Measurements from ENCODE around the gene OVAAL. TPM values are rescaled to one million over a fixed set of nuclear protein-coding genes. Genes with fewer than 3 reads are reported as not detected.
A peak's percentile ranks its signal among the peaks of the same experiment; 100 is the strongest.

OVAAL gene
- total RNA-seq, 2 donors from 2014 or later = not detected

DNA sequence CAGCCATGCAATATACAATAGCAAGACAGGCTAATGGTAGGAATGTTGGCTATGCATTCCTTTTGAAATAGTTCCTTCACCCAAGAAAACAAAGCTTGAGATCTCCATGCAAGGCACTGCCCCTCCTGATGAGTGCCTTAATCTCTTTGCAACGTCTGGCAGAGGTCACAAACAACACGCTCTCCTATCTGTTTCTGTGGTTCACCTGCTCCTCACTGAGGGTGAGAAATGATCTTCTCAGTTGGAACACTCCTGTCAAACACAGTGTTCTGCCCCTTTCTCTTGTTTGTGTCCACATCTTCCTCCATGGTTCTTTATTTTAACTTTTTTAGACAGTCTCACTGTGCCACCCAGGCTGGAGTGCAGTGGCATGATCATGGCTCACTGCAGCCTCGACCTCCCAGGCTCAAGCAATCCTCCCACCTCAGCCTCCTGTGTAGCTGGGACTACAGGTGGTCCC is 51.8 kb downstream of the OVAAL start:
- Histone ChIP-seq H3K36me3 (replicated peaks in 1 of 2; ENCODE audit: insufficient read depth in 1 of 2, low read depth in 2 of 2) (no peaks in the 10 kb centered on the region), H3K4me1 (peaks cover 66% of the 10 kb centered on the region), H3K27ac (peak overlapping the region; percentile 60 to 80 (median 68)), H3K4me3 (no peak overlapping the region), H3K27me3 (no peaks in the 10 kb centered on the region), H3K9me3 (no peaks in the 10 kb centered on the region)
- DNase-seq (no peak), ATAC-seq (no peak)
- no peak for TF ChIP-seq POLR2A (IDR thresholded peaks at IDR 0.05)
- 48 to 63% methylated on average over 3 of the region's 3 CpGs for WGBS, 2 donors
- intact Hi-C loops (cut with DNase I) = no loop called here

DNA sequence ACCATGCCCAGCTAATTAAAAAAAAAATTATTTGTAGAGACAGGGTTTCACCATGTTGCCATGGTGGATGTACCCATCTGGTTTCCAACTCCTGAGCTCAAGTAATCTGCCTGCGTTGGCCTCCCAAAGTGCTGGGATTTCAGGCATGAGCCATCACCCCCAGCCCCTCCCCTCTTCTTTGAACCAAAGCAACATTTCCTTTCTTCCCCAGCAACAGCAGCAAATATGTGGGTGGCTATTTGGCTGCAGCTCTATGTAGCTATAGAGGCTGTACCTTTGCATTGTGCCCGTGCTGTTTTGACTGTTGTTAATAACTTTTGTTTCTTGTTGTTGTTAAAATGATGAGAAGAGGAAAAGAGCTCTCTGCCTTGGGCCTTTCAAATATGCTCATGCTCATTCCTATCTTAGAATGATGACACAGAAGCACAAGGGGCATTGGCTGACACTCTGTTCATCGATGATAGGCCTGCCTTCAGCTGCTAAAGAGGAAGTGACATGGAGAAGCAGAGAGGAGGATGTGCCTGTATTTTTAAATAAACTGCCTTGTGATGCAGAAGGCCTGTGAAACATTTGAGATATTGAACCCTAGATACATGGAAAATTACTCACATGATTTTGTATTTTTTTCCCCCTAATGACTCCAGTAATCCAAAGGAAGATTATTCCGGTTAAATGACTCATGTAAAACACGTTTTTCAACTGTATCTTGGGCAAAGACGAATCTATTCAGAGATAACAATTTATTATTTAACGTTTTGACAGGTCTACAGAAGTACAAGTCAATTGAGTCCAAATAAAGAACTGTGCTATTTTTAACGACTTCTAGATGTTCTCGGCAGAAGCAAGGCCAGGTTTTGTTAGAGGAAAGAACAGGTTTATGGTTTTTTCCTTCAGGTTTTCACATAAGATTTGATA is 52.5 kb downstream of the OVAAL start:
- Histone ChIP-seq H3K9me3 (no peaks in the 10 kb centered on the region), H3K27me3 (no peaks in the 10 kb centered on the region), H3K27ac (peak overlapping the region in 3 of 4 donors; percentile 60 to 80 (median 77)), H3K4me1 (peaks cover 73% of the 10 kb centered on the region), H3K4me3 (no peak overlapping the region), H3K36me3 (replicated peaks in 1 of 2; ENCODE audit: insufficient read depth in 1 of 2, low read depth in 2 of 2) (no peaks in the 10 kb centered on the region)
- no peak for ATAC-seq
- DNase-seq = peak in 1 of 4 donors; percentile 41
- intact Hi-C loops (cut with DNase I) = no loop called here
- WGBS, 2 donors = 21 to 25% methylated on average over 9 of the region's 9 CpGs
- TF ChIP-seq, protein P1, sequence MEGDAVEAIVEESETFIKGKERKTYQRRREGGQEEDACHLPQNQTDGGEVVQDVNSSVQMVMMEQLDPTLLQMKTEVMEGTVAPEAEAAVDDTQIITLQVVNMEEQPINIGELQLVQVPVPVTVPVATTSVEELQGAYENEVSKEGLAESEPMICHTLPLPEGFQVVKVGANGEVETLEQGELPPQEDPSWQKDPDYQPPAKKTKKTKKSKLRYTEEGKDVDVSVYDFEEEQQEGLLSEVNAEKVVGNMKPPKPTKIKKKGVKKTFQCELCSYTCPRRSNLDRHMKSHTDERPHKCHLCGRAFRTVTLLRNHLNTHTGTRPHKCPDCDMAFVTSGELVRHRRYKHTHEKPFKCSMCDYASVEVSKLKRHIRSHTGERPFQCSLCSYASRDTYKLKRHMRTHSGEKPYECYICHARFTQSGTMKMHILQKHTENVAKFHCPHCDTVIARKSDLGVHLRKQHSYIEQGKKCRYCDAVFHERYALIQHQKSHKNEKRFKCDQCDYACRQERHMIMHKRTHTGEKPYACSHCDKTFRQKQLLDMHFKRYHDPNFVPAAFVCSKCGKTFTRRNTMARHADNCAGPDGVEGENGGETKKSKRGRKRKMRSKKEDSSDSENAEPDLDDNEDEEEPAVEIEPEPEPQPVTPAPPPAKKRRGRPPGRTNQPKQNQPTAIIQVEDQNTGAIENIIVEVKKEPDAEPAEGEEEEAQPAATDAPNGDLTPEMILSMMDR (IDR thresholded peaks at IDR 0.05) = no peak
- TF ChIP-seq POLR2A (IDR thresholded peaks at IDR 0.05) = no peak

DNA sequence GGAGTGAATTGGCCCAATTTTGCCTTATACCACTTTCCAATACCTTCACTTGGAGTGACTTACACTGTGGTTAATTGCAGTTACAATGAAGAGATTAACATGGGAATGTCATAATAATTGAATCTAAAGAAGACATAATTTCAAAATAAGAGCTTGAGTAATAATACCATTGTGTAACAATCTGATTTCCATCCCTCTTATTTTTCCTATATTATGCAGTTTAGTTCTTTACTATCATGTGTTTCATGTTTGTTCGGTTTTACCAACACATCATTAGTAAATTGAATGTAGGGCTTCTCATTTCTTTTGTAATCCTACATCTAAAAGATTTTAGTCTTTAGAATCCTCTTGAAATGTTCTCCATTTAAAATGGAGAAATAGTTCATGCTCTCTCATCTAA is 53.9 kb downstream of the OVAAL start:
- intact Hi-C loops (cut with DNase I) = no loop called here
- 89 to 90% methylated on average over 1 of the region's 1 CpG for WGBS, 2 donors
- Histone ChIP-seq H3K4me1 (peaks cover 84% of the 10 kb centered on the region), H3K9me3 (no peaks in the 10 kb centered on the region), H3K27me3 (no peaks in the 10 kb centered on the region), H3K27ac (peak overlapping the region in 3 of 4 donors; percentile 33 to 77 (median 60)), H3K36me3 (replicated peaks in 1 of 2; ENCODE audit: insufficient read depth in 1 of 2, low read depth in 2 of 2) (no peaks in the 10 kb centered on the region), H3K4me3 (no peak overlapping the region)
- DNase-seq = no peak
- ATAC-seq = no peak
- TF ChIP-seq, protein P1 (IDR thresholded peaks at IDR 0.05) = no peak
- TF ChIP-seq POLR2A (IDR thresholded peaks at IDR 0.05) = no peak

DNA sequence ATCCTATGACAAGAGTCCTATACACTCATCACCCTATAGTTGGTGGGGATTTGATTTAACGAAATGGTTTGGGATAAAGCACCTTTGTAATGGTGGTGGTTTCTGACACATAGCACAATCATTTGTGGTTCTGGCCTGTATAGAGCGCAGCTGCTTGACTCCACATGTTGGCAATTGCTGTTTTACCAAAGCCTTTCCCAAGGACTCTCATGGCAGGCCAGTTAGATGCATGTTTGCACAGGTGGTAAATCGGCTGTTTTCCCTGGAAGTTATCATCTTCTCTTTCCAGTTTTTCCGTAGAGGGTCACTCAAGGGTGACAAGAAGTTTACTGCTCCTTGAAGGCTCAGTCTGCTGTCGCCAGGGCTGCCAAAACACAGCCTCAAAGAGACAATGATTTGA is 56.0 kb downstream of the OVAAL start:
- 30 to 31% methylated on average over 5 of the region's 5 CpGs for WGBS, 2 donors

More for the DNA sequence above, 56.0 kb downstream of the OVAAL start:
- TF ChIP-seq, protein P1 (IDR thresholded peaks at IDR 0.05) = no peak
- peak overlapping the region; percentile 33 to 79 (median 70) for H3K27ac ChIP-seq
- peaks cover 76% of the 10 kb centered on the region for H3K4me1 ChIP-seq
- no peaks in the 10 kb centered on the region for H3K9me3 ChIP-seq
- DNase-seq (peak; percentile 74 to 89 (median 82)), ATAC-seq (peak; percentile 84)
- H3K27me3 ChIP-seq = no peaks in the 10 kb centered on the region
- intact Hi-C loops (cut with DNase I) = no loop called here
- H3K36me3 ChIP-seq (replicated peaks in 1 of 2; ENCODE audit: insufficient read depth in 1 of 2, low read depth in 2 of 2) = no peaks in the 10 kb centered on the region
- H3K4me3 ChIP-seq = no peak overlapping the region

Data from body of pancreas (tissue), 4 donors.